OCI-LY7 (cell line): Measurements from ENCODE around the gene AUTS2.

ENCODE experiments used
- EZH2phosphoT487 ChIP-seq: fragments of 200-600 bp; sonication (generic); IDR thresholded peaks from 2 replicates; pipeline ENCODE4 v1.6.1; 2018; ENCODE audit warnings: low read depth, borderline replicate concordance, mild to moderate bottlenecking, mixed run types, antibody characterized with exemption, low read length, moderate library complexity, mixed read lengths
- TF ChIP-seq, protein P1 (sequence below): fragments of 200-600 bp; sonication (generic); conservative IDR thresholded peaks from 2 replicates; pipeline ENCODE4 v1.5.1; 2014; ENCODE audit warnings: mild to moderate bottlenecking, antibody characterized with exemption, low read length, moderate library complexity, mixed read lengths

DNA sequence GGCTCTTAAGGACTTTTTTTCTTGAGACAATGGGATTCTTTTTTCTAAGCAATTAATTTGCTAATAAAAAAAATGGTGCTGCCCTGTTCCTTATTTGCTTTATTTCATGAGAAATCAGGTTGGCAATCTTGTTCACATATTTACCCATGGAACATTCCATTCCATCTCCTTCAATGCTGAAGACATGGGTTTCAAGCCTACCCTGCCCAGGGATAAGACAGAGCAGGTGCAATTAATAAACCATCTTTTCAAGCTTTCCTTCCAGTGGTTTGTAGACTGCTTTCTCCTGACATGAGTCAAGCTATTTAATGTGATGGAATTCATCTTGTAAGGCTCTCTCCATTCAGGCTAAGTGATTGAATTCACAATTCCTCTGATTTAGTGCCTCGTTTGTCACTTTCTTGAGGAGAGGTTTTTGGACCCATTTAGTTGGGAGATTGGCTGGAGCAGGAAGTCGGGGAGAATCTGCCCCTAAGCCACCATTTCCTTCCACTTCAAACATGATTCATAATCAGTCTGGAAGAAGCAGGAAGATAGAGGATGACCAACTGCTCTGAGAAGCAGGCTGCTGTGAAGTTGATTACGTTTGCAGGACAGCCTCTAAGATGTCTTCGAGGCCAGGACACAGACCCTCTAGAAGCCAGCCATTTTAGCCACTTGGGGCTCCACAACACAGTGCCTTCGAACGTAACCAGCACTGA is 981.3 kb downstream of the AUTS2 start:
- TF ChIP-seq, protein P1, sequence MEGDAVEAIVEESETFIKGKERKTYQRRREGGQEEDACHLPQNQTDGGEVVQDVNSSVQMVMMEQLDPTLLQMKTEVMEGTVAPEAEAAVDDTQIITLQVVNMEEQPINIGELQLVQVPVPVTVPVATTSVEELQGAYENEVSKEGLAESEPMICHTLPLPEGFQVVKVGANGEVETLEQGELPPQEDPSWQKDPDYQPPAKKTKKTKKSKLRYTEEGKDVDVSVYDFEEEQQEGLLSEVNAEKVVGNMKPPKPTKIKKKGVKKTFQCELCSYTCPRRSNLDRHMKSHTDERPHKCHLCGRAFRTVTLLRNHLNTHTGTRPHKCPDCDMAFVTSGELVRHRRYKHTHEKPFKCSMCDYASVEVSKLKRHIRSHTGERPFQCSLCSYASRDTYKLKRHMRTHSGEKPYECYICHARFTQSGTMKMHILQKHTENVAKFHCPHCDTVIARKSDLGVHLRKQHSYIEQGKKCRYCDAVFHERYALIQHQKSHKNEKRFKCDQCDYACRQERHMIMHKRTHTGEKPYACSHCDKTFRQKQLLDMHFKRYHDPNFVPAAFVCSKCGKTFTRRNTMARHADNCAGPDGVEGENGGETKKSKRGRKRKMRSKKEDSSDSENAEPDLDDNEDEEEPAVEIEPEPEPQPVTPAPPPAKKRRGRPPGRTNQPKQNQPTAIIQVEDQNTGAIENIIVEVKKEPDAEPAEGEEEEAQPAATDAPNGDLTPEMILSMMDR: no peak
- TF ChIP-seq EZH2phosphoT487: no peak
